Measurements from ENCODE around the gene APOD.

- TF ChIP-seq, protein P1, sequence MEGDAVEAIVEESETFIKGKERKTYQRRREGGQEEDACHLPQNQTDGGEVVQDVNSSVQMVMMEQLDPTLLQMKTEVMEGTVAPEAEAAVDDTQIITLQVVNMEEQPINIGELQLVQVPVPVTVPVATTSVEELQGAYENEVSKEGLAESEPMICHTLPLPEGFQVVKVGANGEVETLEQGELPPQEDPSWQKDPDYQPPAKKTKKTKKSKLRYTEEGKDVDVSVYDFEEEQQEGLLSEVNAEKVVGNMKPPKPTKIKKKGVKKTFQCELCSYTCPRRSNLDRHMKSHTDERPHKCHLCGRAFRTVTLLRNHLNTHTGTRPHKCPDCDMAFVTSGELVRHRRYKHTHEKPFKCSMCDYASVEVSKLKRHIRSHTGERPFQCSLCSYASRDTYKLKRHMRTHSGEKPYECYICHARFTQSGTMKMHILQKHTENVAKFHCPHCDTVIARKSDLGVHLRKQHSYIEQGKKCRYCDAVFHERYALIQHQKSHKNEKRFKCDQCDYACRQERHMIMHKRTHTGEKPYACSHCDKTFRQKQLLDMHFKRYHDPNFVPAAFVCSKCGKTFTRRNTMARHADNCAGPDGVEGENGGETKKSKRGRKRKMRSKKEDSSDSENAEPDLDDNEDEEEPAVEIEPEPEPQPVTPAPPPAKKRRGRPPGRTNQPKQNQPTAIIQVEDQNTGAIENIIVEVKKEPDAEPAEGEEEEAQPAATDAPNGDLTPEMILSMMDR (conservative IDR thresholded peaks at IDR 0.05; ENCODE audit: low read depth, low read length): peak; percentile 76
- no peak for TF ChIP-seq EZH2 (IDR thresholded peaks at IDR 0.05; ENCODE audit: borderline replicate concordance, low read depth, low read length, poor library complexity, severe bottlenecking)
Observed at GRCh38 chr3:195522254-195523023, 61.3 kb downstream of the APOD start.

Data from A673 (cell line).